OCI-M2 (cell line): ENCODE results near the gene ARHGAP22.

Source experiments
- DNase-seq: peaks from one replicate; lab custom pipeline; 2025; ENCODE audit not compliant: unreplicated experiment; lab: John Stamatoyannopoulos, UW

ARHGAP22 gene

DNA sequence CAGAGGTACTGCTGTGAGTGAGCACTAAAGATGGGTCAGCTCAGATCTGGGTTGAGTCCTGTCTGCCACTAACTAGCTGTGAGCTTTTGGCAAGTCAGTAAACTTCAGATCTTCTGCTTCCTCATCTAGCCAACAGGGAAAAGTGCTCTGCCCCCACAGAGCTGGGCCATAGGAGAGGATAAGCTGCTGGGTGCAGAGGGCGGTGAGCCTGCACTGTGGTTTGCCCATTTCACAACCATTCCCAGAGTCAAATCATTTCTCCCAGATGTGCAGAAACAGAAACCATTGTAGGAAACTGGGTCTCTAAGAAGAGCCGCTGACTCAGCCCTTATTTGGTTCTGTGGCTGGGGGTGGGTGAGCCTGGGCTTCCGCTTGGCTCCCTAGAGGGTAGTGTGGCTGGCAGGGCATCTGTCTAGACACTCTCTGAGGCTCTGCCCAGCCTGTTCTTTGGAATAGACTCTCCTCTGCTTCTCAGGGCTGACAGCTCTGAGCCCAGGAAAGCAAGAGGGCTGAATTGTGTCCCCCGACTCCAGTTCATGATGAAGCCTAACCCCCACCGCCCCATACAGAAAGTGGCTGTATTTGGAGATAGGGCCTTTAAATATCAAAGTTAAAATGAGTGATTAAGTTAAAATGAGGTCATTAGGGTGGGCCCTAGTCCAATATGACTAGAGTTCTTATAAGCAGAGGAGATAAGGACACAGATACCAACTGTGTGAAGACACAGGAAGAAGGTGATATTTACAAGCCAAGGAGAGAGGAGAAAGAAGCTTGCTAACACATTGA, 29.5 kb upstream of the ARHGAP22 start:
- no peak for DNase-seq

DNA sequence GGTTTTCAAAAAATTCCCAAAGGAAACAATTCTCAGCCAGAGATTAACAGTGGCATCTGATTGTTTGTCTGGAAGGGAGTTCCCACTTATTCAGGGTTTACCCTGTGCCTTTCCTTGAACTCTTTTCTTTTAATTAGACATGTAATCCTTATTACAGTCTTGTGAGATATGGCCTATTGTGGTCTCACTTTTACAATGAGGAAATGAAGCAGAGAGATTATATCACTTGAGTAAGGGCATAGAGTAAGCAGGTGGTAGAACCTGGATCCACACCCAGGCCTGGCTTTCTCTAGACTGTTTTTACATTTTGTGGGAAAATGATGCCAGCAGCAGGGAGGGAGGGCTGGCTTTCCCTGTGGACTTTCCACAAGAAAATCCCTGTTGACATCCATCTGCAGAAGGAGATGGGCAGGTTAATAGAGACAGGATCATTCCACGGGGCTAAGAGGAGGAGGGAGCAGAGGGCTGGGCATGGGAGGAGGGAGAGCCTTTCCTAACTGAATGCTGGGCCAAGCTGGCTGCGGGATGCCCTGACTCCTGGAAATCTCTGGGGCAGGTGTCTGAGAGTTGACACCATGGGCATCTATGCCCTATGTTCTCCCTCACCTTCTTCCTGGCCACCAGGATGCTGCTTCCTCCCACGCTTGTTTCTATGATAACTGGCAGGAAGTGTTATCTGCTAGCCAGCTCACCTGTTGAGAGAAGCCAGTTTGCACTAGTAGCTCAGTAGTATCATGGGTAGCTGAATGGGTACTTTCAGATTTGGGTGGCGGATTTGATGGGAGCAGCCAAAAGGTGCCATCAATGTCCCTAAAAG, 28.7 kb upstream of the ARHGAP22 start:
- no peak for DNase-seq

DNA sequence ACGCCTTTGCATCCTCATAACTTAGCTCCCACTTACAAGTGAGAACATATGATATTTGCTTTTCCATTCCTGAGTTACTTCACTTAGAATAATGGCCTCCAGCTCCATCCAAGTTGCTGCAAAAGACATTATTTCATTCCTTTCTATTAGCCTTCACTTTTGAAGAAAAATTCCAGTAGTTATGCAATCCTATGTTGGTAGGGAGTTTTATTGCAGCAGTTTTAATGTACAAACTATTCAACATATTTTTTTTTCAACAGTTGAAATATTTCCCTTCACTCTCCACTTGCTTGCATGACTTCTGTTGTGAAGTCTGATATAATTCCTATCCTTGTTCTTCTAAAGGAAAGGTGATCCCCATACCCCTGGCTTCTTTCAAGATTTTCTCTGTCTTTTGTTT, 27.3 kb upstream of the ARHGAP22 start:
- DNase-seq, result no peak

DNA sequence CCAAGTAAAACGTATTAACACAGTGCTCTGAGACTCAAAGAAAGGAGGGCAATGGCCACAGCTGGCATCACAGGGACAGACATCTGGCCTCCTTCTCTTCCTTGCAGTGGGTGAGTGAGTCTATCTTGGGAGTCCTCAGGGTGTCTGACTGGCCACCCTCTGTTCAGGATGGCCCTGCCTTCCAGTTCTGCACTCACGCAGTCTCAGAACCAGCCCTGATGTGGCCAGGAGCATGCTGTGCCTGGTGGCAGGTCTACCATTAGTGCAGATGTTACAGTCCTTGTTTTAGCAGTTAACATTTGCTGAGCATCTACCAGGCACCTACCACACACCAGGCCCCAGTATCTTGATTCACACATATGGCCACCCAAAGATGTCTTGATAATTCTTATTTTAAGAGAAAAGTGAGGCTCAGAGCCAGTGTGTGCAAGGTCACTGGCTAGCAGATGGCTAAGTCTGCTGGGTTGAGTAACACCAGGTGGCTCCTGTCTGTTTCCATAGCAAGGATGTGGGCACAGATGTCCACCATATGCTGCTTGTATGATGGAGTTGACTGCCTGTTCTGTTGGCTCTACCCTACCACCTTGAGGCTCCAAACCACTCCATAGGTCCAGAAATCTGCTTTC, 23.2 kb upstream of the ARHGAP22 start:
- no peak for DNase-seq

DNA sequence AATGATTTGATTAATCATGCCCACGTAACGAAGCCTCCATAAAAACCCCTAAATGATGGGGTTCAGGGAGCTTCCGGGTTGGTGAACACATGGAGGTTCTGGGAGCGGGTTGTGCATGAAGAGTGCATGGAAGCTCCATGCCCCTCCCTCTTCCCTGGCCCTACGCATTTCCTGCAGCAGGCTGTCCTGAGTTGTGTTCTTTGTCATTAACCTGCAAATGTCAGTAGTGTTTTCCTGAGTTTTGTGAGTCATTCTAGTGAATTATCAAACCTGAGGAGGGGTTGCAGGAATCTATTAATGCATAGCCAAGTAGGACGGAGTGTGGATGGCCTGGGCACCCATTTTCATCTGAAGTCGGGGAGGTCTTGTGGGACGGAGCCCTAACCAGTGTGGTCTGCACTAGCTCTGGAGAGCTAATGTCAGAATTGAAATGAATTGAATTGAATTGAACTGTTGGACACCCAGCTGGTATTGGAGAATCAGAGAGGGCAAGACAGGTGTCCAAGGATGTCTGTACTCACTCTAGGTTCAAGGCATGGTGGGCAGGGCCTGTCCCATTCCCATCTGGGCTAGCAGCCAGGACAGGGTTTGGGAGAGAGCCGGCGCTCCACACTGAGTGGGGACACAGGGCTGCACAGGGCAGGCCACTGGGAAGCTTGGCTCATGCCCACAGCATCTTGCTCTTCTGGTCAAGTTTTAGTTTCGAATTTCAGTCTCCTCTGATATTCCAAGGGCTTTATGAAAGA, 22.3 kb upstream of the ARHGAP22 start:
- DNase-seq, result no peak

DNA sequence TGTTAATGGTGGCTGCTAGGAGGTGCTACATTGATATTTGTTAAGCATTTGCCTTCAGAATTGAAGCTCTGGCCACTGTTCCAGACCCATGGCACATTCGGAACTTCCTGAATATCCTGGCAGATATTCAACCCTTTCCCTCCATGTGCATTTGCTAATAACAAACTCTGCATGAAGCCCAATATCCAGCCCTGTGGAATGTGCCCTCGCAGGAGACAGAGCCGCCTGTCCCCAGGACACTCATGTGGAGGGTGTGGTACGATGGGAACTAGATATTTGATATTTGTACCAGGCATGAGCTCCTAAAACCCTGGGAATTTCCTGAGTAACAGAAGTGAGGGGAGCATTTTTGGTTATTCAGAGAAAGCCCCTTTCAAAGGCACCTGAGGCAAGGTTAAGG, 21.6 kb upstream of the ARHGAP22 start:
- no peak for DNase-seq

DNA sequence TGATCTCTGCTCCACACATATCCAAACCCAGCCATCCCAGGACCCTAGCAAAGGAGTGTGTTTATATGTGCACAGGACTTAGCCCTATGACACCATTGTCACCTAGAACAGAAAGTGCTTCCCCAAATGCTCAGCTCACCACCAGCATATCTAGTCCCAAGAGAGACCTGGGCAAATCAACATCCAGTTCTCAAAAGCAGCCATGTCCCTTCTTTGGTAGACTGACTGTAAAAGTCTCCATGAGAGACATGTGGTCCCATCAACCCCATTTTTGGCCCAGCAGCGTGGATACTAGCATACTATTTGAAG, 20.9 kb upstream of the ARHGAP22 start:
- no peak for DNase-seq

DNA sequence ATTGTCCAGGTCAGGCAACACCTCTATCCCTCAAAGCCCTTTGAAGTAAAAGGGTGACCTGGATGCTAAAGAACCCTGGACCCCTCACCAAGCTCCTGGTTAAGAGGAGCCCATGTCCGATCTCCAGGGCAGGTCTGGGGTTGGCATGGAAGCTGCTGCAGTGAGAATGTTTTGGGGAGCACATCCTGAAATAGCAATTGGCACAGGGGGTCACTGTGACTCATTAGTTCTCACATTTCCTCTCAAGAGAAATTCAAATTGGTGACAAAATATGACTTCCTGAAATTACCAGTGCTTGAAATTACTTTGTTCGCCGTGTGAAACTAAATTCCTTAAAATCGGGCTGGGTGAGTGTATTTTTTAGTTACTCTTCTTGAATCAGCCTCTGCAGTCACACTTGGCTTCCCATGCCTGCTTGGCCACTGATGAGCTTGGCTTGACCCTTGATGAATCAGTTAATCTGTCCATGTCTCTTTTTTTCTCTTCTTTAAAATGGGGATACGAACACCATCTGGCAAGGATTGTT, 18.8 kb upstream of the ARHGAP22 start:
- no peak for DNase-seq

DNA sequence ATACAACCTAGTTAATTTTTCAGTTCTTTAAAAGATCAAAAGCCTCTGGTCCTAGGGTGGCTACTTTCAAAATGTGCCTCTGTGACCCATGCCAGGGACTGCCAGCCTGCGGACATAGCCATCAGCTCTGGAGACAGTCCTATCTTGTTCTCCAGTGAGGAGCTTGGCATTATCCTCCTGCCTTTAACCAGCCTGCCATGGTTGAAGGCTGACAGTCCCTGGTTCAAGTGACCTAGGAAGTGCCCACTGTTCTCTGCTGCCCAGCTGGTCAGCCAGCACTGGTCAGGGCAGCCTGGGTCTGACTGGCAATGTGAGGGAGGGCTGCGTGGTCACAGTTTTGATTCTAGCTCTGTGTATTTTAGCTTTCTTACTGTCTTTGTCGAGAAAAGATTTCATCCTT, 18.1 kb upstream of the ARHGAP22 start:
- DNase-seq, result no peak

DNA sequence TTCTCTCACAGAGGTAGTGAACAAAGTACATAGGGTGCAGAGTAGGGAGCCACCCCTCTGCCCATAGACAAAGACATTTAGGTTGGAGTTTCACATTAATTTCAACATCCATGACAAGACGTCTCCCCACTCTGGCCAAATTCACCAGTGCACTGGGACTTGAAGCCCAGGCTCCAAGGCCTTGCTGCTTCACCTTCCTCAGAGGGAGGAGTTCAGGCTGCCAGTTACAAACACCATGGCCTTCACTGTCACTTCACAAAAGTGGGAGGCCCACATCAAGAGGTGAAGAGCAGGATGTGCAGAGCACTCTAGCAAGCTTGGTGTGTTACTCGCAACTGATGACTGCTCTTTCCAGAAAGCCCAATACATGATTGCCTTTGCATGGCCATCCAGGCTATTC, 15.8 kb upstream of the ARHGAP22 start:
- DNase-seq, result no peak

DNA sequence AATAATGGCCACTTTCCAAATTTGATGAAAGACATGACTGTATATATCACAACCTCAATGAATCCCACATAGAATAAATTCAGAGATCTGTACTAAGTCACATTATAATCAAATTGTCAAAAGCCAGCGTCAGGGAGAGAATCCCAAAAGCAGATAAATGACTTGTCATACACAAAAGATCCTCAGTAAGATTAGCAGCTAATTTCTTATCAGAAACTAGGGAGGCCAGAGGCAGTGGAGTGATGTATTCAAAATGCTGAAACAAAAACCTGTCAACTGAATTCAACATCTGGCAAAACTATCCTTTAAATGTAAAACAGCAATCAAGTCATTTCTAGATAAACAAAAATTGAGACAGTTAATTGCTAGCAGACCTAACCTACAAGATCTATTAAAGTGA, 11.6 kb upstream of the ARHGAP22 start:
- no peak for DNase-seq

DNA sequence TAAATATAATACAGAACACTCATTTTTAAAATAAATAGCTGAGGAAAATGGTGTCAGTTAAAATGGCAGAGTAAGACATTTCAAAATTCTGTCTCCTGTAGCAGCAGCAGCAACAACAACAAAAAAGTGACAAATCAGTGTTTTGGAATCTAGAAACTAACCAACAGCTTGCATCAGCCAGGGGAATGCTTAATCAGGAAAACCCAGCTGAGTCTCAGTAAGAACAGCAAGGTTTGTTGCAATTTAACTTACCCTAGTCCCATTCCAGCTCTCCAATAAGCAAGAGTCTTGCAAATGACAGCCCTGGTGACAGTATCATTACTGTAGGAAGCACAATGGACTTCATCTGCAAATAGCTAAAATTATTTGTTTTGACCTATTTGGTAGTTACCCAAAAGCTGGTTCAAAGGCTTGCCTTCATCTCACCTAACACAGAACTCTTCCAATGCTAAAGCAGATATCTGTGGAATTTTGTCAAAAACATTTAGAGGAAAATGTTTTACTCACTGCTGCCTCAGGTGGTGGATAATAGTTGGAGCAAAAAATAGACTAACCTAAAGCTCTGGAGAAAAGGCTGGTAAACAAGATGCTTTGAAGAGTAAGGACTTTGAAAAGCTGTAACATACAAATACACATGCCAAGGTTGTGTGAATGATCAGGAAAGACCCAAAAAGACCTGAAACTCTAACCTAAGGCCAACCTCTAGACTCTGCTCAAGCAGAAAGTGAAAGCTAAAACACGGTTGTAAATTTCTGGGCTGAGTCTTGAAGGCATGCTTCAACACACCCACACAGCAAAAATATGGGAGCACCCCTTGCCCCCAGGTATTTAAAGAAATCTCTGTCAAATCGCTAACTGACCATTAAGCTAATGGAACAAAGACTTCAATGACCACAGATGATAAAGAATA, 9.9 kb upstream of the ARHGAP22 start:
- no peak for DNase-seq

DNA sequence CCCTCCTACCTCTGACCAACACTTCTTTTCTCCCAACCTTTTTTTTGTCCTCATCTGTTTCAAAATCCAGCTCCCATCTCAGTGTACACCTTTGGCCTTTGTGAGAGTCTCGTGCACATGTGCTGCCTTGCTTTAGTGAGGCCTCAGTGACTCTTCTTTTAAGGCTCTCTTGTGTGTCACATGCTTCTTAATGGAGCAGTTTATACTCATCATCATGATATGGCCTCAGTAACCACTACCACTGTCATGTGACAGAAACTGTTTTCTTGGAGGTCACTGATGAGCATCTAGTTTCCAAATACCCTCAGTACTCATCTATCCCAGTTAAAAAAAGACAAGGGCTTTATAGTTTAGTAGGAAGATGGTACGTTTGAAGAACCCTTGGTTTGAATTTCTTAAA, 8.1 kb upstream of the ARHGAP22 start:
- DNase-seq, result no peak

DNA sequence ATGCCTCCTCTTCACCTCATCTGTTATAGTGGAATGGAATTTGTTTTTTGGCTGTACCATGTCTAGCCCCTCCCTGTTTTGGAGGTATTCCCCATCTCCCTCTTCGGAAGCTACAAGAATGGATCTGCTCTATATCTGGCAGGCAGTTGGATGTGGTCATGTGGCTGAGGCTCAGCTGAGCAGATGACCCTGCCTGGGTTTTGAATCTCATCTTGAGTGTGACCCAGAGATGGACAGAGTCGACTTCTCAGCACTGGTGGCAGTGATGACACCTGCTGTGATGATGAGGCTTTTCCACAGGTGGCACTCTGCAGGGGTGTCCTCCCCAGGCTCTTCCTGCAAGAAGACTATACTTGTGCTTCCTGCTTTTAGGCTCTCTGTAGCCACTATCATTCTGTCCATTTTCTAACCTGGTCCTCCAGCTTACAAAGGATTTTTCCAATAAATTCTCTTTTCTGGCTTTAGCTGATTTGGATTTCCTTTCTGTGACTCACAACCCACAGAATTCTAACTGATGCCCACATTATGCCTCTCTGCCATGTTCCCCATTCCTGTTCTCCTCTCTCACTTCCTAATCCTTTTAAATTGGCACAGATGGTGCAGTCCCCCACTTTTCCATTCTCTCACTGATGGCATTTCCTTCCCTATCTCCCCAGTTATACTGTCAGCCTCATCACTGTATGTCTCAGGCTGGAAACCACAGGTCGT, 7.5 kb upstream of the ARHGAP22 start:
- no peak for DNase-seq

DNA sequence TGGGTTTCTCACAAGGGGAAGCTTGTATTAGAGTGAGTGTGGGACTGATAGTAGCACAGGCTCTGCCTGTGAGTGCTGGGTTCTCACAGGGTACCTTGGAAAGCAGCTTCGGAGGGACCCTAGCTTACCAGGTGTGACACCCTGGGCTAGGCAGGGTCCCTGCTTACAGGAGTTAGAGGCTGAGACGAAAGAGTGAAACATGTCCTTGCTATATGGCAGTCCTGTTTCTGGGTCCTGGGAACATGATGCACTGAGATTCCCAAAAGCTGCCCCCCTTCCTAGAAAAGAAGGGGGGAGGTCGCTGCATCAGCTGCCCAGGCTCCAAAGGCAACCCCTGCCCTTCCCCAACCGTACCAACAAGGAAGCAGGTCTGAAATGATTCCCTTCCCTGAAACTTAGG, 6.3 kb upstream of the ARHGAP22 start:
- DNase-seq, result no peak

DNA sequence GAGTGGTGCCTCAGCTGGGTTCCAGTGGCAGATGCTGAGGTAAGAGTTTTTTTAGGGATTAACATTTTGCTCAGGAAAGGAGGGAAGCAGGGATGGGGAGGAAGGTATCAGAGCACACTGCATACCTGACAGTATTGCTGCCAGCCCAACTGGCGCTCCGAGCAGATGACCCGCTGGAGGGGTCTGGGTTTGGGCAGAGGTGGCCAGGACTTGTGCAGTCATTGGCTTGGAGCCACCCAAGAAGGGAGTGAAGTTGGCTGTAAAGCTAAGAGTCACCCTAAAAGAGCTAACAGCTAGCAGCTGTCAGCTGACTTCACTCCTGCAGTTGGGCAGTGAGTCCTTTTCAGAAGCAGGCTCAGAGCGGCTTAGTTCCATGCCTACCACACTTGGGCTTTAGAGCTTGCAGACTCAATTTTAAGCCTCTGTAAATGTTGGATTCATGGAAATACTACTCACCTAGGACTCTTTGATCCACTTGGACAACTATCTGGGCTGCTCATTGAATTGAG, 5.8 kb upstream of the ARHGAP22 start:
- DNase-seq, result no peak

DNA sequence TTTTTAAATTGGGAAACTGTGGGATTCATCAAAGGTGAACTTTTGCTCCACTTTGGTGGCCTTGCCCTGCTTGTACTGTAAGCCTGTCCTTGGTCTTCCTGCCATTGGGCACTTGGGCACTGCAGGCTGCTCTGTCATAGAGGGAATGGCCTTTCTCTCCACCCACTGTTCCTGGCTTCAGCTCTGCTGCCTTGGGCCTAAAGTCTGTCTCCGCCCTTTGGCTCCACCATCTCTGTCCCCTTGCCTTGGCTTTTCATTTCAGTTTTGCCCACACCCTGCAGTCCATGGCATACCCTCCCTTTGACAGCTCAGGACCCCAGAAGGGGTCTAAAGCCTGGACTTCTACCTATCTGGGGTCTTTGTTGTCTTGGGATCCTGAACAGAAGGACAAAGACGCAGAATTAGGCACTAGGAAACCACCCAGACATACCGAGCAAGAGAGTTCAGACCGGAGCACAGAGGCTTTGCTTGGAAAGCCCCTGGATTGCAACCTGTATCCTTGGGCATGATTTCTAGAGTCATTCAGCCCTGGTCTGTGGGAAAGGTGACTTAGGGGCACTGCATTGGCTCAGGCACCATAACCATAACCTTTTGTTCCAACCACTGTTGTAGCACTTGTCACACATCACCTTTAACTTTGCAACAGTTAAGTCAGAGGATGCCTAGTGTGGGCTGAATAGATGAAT, 5.2 kb upstream of the ARHGAP22 start:
- DNase-seq, result no peak

DNA sequence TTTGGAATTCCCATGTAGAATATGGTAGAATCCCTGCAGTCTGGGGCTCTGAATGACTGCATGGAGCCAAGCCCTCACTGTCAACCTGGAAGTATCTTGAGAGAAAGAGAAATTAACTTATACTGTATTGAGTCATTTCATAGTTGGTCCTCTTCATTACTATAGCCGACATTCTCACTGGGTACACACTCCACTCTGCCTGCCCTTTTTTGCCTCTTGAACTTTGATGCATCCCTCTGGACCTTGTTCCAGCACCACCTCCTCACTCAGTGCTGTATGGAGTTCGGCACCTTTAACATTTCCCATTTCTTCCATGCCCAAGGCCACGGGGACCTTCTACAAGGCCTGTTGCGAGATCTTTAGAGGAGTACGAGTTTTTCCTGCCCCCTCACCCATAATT, 4.6 kb upstream of the ARHGAP22 start:
- DNase-seq, result no peak

DNA sequence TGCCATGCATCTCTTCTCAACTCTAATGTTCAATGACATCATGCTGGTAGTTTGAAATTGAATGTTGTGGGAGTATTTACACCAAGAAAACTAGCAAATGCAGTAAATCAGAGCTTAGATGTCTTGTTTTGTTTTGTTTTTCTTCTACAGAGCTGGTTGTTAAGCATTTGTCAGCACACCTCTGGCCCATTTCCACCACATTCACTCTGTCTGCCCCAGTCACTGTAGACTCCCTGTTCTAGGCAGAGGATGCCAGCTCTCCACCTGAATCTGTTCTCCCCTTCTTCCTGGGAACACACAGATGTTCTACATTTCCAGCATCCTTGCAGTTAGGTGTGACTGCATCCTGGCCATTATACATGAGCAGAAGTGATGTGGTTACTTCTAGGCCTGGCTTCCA, 4.1 kb upstream of the ARHGAP22 start:
- DNase-seq, result no peak
